ENCODE data around the gene PTPN6.

The PTPN6 gene

DNA sequence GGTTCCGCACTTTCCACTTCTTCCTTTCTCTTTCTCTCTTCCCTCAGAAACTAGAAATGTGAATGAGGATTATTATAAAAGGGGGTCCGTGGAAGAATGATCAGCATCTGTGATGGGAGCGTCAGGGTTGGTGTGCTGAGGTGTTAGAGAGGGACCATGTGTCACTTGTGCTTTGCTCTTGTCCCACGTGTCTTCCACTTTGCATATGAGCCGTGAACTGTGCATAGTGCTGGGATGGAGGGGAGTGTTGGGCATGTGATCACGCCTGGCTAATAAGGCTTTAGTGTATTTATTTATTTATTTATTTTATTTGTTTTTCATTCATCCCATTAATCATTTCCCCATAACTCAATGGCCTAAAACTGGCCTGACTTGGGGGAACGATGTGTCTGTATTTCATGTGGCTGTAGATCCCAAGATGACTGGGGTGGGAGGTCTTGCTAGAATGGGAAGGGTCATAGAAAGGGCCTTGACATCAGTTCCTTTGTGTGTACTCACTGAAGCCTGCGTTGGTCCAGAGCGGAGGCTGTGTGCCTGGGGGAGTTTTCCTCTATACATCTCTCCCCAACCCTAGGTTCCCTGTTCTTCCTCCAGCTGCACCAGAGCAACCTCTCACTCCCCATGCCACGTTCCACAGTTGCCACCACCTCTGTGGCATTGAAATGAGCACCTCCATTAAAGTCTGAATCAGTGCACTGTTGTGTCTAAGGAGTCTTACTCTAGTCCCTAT is 28.0 kb upstream of the PTPN6 start:
- DNase-seq (ENCODE audit: low read depth in 2 of 2): no peak

DNA sequence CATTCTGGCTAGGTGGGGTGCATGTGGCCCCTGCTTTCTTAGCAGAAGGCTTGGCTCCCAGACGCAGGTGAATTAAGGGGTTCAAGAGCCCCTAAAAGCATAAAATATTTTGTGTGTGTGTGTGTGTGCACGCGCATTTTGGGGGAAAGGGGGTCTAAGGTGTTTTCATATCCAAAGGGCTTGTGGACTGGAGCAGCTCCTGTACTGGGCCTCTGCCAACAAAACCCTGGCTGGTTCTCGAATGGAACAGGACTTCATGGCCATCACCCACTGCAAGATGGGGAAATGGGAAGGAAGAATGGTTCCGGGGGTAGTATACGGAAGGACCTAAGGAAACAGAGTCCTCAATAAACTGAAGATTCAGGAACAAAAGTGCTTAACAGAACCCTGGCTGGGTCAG is 27.3 kb upstream of the PTPN6 start:
- DNase-seq (ENCODE audit: low read depth in 2 of 2): no peak

DNA sequence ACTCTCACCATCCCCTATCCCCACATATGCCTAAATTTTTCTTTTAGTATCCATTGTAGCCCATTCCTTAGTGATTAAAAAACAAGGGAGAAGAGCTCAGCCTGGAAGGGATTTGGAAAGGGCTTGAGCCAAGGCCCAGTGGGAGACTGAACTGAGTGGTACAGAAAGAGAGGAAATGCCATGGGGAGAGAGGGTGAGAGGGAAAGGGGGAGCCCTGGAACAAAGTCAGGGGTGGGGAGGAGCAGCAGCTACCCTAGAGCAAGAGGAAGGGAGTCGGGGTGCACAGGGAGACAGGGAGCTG is 26.0 kb upstream of the PTPN6 start:
- DNase-seq (ENCODE audit: low read depth in 2 of 2): no peak

DNA sequence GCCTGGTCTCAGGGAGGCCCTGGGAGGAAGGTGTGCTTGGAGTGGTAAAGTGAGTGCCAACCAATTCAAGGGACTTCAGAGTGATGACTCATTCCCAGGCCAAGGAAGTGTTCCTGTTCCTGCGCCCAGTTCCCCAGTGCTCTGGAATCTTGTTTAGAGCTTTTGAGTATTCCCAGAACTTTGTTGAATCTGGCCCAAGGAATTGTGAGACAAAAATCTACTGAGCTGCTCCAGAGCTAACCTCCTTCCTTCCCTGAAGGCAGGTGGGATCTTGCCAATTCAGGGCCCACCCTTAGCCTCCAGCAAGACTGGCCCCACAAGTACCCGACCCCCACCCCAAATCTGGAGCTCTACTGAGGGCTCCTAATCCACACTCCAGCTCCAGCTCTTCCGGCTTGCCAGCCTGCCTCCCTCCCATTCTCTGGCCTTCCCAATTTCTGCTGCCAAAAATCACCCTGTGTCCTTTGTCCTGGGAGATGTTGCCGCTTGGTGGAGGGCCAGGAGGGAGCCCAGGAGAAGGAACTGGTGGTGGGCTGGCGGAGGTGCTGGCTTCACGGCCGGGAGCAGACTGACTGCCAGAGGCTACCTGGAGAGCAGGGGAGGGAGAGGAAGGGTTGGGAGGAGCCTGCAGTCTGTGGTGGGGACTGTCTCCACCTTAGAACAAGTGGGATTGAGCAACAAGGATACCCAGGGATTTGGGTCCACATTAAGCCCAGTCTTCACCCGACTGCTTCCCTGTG is 25.4 kb upstream of the PTPN6 start:
- peak; percentile 59 to 62 for DNase-seq (ENCODE audit: low read depth in 2 of 2)

DNA sequence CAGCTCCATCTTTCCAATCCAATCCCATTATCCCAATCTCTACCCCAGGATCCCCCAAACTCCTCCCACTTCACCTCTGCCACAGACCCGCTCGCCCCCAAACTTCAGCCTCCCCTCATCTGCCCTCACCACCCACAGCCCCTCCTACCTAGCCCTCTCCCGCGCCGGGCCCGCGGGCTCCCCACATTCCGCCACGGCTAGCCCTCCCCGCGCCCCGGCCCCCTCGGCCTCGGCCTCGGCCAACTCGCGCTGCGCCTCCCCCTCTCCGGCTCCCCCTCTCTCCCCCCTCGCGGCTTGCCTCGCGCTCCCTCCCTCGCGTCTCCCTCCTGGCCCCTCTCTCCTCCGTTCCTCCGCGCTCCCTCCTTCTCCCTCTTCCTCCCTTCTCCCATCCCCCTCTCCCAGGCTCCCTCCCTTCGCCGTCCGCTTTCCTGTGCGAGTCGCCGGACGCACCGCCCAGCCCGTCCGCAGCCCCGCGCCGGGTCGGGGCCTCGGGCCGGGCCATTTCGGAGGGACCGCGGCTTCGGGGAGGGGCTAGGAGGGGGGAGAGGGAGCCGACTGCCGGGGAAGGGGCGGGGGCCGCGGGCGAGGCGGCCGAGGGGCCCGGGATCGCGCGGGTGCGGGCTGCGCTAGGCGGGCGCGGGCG is 23.7 kb upstream of the PTPN6 start, which contains the start of gene ATN1:
Gene ATN1, plus strand, starts transcription at position 581 of the 643 bp plus-strand sequence. CDS start 6,043 bp downstream, outside the sequence.
- peak; percentile 57 to 60 for DNase-seq (ENCODE audit: low read depth in 2 of 2)

DNA sequence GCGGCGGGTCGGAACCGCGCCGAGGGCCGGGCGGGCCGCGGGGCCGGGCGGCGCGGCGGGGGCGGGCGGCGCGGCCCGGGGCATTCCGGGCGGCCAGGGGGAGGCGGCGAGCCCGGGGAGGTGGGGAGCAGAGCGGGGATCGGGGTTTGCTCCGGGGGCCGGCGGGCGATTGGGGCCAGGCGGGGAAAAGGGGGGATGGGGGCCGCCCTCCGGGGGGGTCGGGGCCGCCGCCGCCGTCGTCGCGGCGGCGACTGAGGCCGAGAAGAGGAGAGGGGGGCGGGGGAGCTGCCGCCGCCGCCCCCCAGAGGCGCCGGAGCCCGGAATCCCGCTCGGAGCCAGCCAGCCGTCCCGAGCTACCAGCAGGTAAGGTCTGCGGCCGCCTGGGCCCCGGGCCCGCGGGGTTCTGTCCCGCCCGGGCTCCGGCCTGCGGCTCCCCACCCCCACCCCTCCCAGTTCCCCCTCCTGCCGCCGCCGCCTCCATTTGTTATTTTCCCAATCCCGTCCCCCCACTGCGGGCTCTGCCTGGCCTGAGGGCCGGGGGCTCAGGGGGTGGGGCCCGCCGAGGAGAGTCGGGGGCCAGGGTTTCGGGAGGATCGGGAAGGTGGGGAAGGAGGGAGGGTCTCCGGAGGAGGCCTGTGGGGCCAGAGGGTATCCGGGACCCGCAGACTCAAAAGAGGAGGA is 23.0 kb upstream of the PTPN6 start:
- DNase-seq (ENCODE audit: low read depth in 2 of 2): no peak

- no peak for DNase-seq (ENCODE audit: low read depth in 2 of 2)
Observed at GRCh38 chr12:6928703-6929407, 22.3 kb upstream of the PTPN6 start.

DNA sequence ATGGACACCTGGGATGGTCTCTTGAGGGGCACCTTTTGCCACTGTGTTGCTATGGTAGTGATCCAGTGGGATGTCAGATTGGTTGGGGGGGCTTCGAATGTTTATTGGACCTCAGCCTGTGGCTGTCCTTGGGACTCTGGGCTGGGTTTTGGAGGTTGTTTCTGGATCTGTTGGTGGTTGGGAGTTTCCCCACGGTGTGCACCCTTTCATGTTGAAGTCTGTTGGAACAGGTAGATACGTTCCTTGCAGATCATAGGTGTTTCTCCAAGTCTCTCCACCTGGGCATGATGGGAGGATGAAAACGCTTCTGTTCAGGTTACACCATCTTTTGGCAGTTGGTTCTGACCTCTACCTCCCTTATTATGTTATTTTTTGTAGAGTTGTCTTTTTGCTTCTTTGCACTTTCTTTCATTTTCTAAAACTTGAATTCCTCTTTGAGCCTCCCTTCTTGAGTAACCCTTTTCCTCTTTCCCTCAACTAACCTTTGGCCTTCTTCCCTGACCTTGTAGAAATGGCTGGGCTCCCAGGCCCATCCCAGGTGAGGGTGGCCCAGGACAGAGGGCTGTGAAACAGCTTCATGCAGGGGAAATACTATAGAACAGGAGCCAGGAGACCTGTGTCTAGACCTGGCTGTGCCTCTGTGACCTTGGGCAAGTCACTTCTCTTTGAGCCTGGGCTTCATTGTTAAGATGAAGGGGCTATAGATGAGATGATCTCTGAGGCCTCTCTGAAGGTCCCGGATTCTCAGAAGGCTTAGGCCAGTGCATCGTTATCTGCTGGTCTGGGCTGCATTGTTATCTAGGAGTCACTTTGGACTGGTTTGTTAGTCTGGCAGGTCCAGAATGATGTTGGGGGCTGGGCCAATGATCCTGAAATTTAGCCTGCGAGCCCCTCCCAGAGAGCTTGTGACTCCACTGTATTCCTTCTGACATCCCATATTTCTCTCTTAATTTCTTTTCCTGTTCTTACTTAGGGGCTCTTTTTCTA is 21.4 kb upstream of the PTPN6 start:
- DNase-seq (ENCODE audit: low read depth in 2 of 2): no peak

DNA sequence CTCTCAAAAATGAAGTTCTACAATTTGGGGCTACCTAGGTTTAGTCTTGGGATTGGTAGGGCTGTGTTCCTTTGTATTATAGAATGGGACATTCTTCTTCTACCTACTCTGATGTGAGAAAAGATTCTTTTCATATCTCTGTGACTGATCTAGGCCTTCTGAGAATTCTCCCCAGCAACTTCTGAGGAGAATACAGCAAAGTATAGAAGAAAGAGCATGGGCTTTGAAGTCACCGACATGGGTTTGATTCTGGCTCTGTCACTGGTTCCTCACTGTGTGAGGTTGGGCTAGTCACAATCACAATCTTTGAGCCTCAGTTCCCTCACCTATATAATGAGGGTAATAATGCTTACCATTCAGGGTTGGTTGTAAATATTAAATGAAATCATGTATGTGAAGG is 18.4 kb upstream of the PTPN6 start:
- DNase-seq (ENCODE audit: low read depth in 2 of 2): no peak

DNA sequence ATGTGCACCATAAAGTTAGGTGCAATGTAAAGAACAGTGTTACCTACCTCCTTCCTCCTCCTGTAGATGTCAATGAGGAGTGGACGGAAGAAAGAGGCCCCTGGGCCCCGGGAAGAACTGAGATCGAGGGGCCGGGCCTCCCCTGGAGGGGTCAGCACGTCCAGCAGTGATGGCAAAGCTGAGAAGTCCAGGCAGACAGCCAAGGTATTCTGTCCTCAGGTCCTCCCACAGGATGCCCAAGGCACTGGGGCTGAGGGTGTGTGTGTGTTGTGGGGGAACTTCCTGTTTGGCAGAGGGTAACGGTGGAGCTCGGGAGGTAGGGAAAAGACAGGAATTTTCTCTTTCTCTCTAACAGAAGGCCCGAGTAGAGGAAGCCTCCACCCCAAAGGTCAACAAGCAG is 17.0 kb upstream of the PTPN6 start:
- no peak for DNase-seq (ENCODE audit: low read depth in 2 of 2)

- no peak for DNase-seq (ENCODE audit: low read depth in 2 of 2)
Observed at GRCh38 chr12:6935371-6936193, 15.6 kb upstream of the PTPN6 start.

DNA sequence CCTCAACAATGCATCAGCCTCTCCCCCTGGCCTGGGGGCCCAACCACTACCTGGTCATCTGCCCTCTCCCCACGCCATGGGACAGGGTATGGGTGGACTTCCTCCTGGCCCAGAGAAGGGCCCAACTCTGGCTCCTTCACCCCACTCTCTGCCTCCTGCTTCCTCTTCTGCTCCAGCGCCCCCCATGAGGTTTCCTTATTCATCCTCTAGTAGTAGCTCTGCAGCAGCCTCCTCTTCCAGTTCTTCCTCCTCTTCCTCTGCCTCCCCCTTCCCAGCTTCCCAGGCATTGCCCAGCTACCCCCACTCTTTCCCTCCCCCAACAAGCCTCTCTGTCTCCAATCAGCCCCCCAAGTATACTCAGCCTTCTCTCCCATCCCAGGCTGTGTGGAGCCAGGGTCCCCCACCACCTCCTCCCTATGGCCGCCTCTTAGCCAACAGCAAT is 14.9 kb upstream of the PTPN6 start:
- no peak for DNase-seq (ENCODE audit: low read depth in 2 of 2)

GRCh38 chr12:6936636-6937480 is 14.3 kb upstream of the PTPN6 start:
- DNase-seq (ENCODE audit: low read depth in 2 of 2): no peak

DNA sequence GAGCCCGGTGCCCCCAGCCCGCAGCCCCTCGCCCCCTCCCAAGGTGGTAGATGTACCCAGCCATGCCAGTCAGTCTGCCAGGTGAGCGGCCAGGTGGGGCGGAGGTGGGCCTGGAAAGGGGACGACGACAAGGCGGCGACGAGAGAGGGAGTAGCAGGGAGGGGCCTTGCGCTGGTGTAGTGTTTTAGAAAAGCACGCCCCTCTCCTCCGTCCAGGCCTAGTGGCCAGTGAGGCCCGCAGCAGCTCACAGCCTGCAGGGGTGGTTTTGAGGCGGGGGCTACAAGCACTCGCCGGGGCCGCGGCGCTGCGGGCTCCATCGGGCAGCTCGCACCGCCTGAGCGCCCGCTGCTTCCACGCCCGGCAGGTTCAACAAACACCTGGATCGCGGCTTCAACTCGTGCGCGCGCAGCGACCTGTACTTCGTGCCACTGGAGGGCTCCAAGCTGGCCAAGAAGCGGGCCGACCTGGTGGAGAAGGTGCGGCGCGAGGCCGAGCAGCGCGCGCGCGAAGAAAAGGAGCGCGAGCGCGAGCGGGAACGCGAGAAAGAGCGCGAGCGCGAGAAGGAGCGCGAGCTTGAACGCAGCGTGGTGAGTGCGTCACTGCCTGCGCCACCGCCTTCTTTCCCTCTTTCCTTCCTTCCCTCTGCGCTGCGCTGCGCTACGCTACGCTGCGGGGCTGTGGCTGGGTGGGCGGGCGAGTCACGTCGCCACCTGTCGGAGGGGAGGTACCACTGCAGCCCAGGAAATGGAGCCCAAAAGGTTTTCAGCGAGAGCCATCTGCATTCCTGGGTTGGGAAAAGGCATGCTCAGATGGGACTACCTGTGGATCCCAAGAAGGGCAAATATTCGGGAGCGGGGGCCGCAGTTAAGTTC is 13.4 kb upstream of the PTPN6 start:
- peak; percentile 76 to 81 for DNase-seq (ENCODE audit: low read depth in 2 of 2)

- DNase-seq (ENCODE audit: low read depth in 2 of 2): no peak
Observed at GRCh38 chr12:6938353-6939190, 12.6 kb upstream of the PTPN6 start.

- no peak for DNase-seq (ENCODE audit: low read depth in 2 of 2)
Observed at GRCh38 chr12:6939191-6939540, 12.0 kb upstream of the PTPN6 start.

DNA sequence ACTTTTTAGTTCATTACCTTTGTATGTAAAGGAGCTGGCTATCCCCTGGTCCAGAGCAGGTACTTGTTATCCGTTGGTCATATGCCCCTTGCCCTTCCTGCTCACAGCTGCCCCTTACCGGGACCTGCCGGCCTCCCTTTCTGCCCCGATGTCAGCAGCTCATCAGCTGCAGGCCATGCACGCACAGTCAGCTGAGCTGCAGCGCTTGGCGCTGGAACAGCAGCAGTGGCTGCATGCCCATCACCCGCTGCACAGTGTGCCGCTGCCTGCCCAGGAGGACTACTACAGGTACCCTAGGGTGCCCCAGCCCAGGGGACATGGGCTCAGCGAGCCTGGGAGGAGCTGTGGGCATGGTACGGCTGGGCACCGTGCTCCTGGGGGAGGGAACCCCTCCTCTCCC is 9.9 kb upstream of the PTPN6 start:
- no peak for DNase-seq (ENCODE audit: low read depth in 2 of 2)

All from fibroblast of skin of left biceps (primary cell).